Liver (tissue), 3 donors: ENCODE data around the gene PEX11B.

Experiments used
- ATF3 ChIP-seq: IDR thresholded peaks from 2 replicates; pipeline ENCODE4 v1.6.1; 2016; ENCODE audit warnings: antibody characterized with exemption
- CTCF ChIP-seq: fragments of 150-350 bp; IDR thresholded peaks from 2 replicates; pipeline ENCODE4 v1.5.1; 2017; ENCODE audit warnings: improper control_type of control experiment, low read depth, low read length; ENCODE audit not compliant: missing input control
- EGR1 ChIP-seq, 2 donors: IDR thresholded peaks; 2 replicates each; pipeline ENCODE4 v1.6.1; 2016 to 2018; ENCODE audit warnings: antibody characterized with exemption in 2 of 2, low read depth in 2 of 2
- FOXA1 ChIP-seq: IDR thresholded peaks from 2 replicates; pipeline ENCODE4 v1.6.1; 2016; ENCODE audit warnings: antibody characterized with exemption
- GABPA ChIP-seq, 2 donors: IDR thresholded peaks in 1 of 2; conservative IDR thresholded peaks in 1 of 2; 2 replicates each; pipeline ENCODE4 v1.6.1; 2016; ENCODE audit warnings: antibody characterized with exemption in 2 of 2, mild to moderate bottlenecking in 1 of 2, moderate library complexity in 1 of 2
- HNF4A ChIP-seq, 2 donors: conservative IDR thresholded peaks; 2 replicates each; pipeline ENCODE4 v1.6.1; 2016; ENCODE audit warnings: antibody characterized with exemption in 2 of 2, mild to moderate bottlenecking in 2 of 2
- MAX ChIP-seq: IDR thresholded peaks from 2 replicates; pipeline ENCODE4 v1.6.1; 2016; ENCODE audit warnings: antibody characterized with exemption
- RAD21 ChIP-seq, 2 donors: IDR thresholded peaks; 2 replicates each; pipeline ENCODE4 v1.6.1; 2016; ENCODE audit warnings: antibody characterized with exemption in 2 of 2, mild to moderate bottlenecking in 2 of 2
- REST ChIP-seq: IDR thresholded peaks from 2 replicates; pipeline ENCODE4 v1.6.1; 2016; ENCODE audit warnings: antibody characterized with exemption, mild to moderate bottlenecking
- RXRA ChIP-seq, 2 donors: IDR thresholded peaks; 2 replicates each; pipeline ENCODE4 v1.6.1; 2017 to 2018; ENCODE audit warnings: antibody characterized with exemption in 2 of 2, mild to moderate bottlenecking in 1 of 2
- SP1 ChIP-seq: IDR thresholded peaks from 2 replicates; pipeline ENCODE4 v1.6.1; 2018; ENCODE audit warnings: antibody characterized with exemption, mild to moderate bottlenecking
- TAF1 ChIP-seq: conservative IDR thresholded peaks from 2 replicates; pipeline ENCODE4 v1.6.1; 2016; ENCODE audit warnings: antibody characterized with exemption, mild to moderate bottlenecking
- YY1 ChIP-seq: IDR thresholded peaks from 2 replicates; pipeline ENCODE4 v1.6.1; 2016; ENCODE audit warnings: antibody characterized with exemption, mild to moderate bottlenecking
- ZBTB33 ChIP-seq: IDR thresholded peaks from 2 replicates; pipeline ENCODE4 v1.6.1; 2016; ENCODE audit warnings: antibody characterized with exemption
- donor health status: healthy.
- donor health status: healthy.

GRCh38 chr1:145949219-145949618 lies 30.7 kb upstream of the PEX11B start:
- TF ChIP-seq CTCF (no peak), MAX (no peak), HNF4A (conservative IDR thresholded peaks at IDR 0.05) (no peak), ATF3 (no peak), TAF1 (no peak), REST (no peak), ZBTB33 (no peak), EGR1 (IDR thresholded peaks at IDR 0.05; ENCODE audit: low read depth in 2 of 2) (no peak), RAD21 (IDR thresholded peaks at IDR 0.05) (no peak), YY1 (no peak), SP1 (no peak), GABPA (IDR thresholded peaks at IDR 0.05 in 1 of 2, conservative IDR thresholded peaks at IDR 0.05 in 1 of 2) (no peak), FOXA1 (no peak), RXRA (IDR thresholded peaks at IDR 0.05) (no peak)
